Activated effector memory CD4-positive, alpha-beta T cell treated with Interleukin-2 at 50 U/mL for 16 hours (primary cell): ENCODE results near the gene PXMP4.
"Not testable (repeated sequence)": the region's sequence is repeated elsewhere in the genome, so short reads cannot be mapped to it uniquely, and the experiment has no call there.

Experiments
- DNase-seq: peaks from one replicate; pipeline ENCODE4 v3.0.0-alpha.2; 2020

PXMP4 gene

GRCh38 chr20:33719989-33720709 is at the start of gene PXMP4:
TSS of gene PXMP4 (minus strand) at chr20:33720310. CDS start at chr20:33720207, 103 bp downstream.
- peak; percentile 85 for DNase-seq

GRCh38 chr20:33769043-33769442 is 48.9 kb upstream of the PXMP4 start:
- no peak for DNase-seq

- DNase-seq, result no peak
Measured at GRCh38 chr20:33767777-33768138, 47.6 kb upstream of the PXMP4 start.

- no peak for DNase-seq
Measured at GRCh38 chr20:33766686-33767085, 46.6 kb upstream of the PXMP4 start.

- DNase-seq, result no peak
Measured at GRCh38 chr20:33765592-33765991, 45.5 kb upstream of the PXMP4 start.

GRCh38 chr20:33765099-33765498 is 45.0 kb upstream of the PXMP4 start:
- no peak for DNase-seq

- no peak for DNase-seq
Measured at GRCh38 chr20:33761698-33762250, 41.7 kb upstream of the PXMP4 start.

GRCh38 chr20:33757458-33757857 is 37.3 kb upstream of the PXMP4 start:
- DNase-seq, result no peak

- no peak for DNase-seq
Measured at GRCh38 chr20:33757046-33757445, 36.9 kb upstream of the PXMP4 start.

- not testable (repeated sequence) for DNase-seq
Measured at GRCh38 chr20:33755936-33756490, 35.9 kb upstream of the PXMP4 start.

- no peak for DNase-seq
Measured at GRCh38 chr20:33753763-33754162, 33.7 kb upstream of the PXMP4 start.

- no peak for DNase-seq
Measured at GRCh38 chr20:33753143-33753542, 33.0 kb upstream of the PXMP4 start.

GRCh38 chr20:33751775-33752174 is 31.7 kb upstream of the PXMP4 start:
- DNase-seq, result no peak

- no peak for DNase-seq
Measured at GRCh38 chr20:33746325-33746998, 26.4 kb upstream of the PXMP4 start.

- no peak for DNase-seq
Measured at GRCh38 chr20:33744773-33745385, 24.8 kb upstream of the PXMP4 start.

- DNase-seq, result no peak
Measured at GRCh38 chr20:33744181-33744580, 24.1 kb upstream of the PXMP4 start.

- DNase-seq, result no peak
Measured at GRCh38 chr20:33740189-33740588, 20.1 kb upstream of the PXMP4 start.

- DNase-seq, result no peak
Measured at GRCh38 chr20:33739493-33739892, 19.4 kb upstream of the PXMP4 start.

- no peak for DNase-seq
Measured at GRCh38 chr20:33736962-33737361, 16.9 kb upstream of the PXMP4 start.

GRCh38 chr20:33733654-33734576 is 13.8 kb upstream of the PXMP4 start:
- no peak for DNase-seq

GRCh38 chr20:33732166-33732970 is 12.3 kb upstream of the PXMP4 start:
- no peak for DNase-seq
